MM.1S (cell line): Measurements from ENCODE around the gene KCNE3.
"Not testable (repeated sequence)": the region's sequence is repeated elsewhere in the genome, so short reads cannot be mapped to it uniquely, and the experiment has no call there.

Experiments used
- DNase-seq: peaks from one replicate; pipeline ENCODE4 v3.0.0-alpha.2; 2015
- H2AFZ ChIP-seq: fragments of 300-600 bp; sonication (generic); 2 replicates; pipeline ENCODE4 v1.6.0; 2016; ENCODE audit warnings: antibody characterized with exemption, low read length
- H3F3A ChIP-seq: fragments of 300-600 bp; sonication (generic); 2 replicates; pipeline ENCODE4 v1.6.1; 2016; ENCODE audit warnings: mild to moderate bottlenecking, antibody characterized with exemption, low read length, moderate library complexity, mixed read lengths; ENCODE audit not compliant: insufficient read depth
- H3K27ac ChIP-seq: fragments of 300-600 bp; sonication (generic); 2 replicates; pipeline ENCODE4 v1.5.1; 2016; ENCODE audit warnings: mild to moderate bottlenecking, low read length
- H3K27me3 ChIP-seq: fragments of 300-600 bp; sonication (generic); replicated peaks from 2 replicates; pipeline ENCODE4 v1.6.0; 2016; ENCODE audit warnings: low read length; ENCODE audit not compliant: insufficient read depth
- H3K36me3 ChIP-seq: fragments of 300-600 bp; sonication (generic); replicated peaks from 2 replicates; pipeline ENCODE4 v1.6.1; 2016; ENCODE audit warnings: mild to moderate bottlenecking, low read length, mixed read lengths; ENCODE audit not compliant: insufficient read depth
- H3K4me1 ChIP-seq: fragments of 300-600 bp; sonication (generic); 2 replicates; pipeline ENCODE4 v1.6.1; 2016; ENCODE audit warnings: low read length, mixed read lengths
- H3K4me2 ChIP-seq: fragments of 300-600 bp; sonication (generic); 2 replicates; pipeline ENCODE4 v1.6.0; 2016; ENCODE audit warnings: low read depth, low read length
- H3K4me3 ChIP-seq: fragments of 300-600 bp; sonication (generic); 2 replicates; pipeline ENCODE4 v1.5.1; 2016; ENCODE audit warnings: low read length, mixed read lengths
- H3K79me2 ChIP-seq: fragments of 300-600 bp; sonication (generic); 2 replicates; pipeline ENCODE4 v1.6.1; 2016; ENCODE audit warnings: mixed run types, low read length, mixed read lengths
- H3K9ac ChIP-seq: fragments of 300-600 bp; sonication (generic); 2 replicates; pipeline ENCODE4 v1.6.1; 2016; ENCODE audit warnings: low read length, mixed read lengths
- H3K9me2 ChIP-seq: fragments of 300-600 bp; sonication (generic); replicated peaks from 2 replicates; pipeline ENCODE4 v1.6.1; 2016; ENCODE audit warnings: mild to moderate bottlenecking, low read length, mixed read lengths; ENCODE audit not compliant: insufficient read depth
- H3K9me3 ChIP-seq: fragments of 300-600 bp; sonication (generic); replicated peaks from 2 replicates; pipeline ENCODE4 v1.6.1; 2016; ENCODE audit warnings: mild to moderate bottlenecking, low read length, mixed read lengths; ENCODE audit not compliant: insufficient read depth
- H4K20me1 ChIP-seq: fragments of 300-600 bp; sonication (generic); 2 replicates; pipeline ENCODE4 v1.6.1; 2016; ENCODE audit warnings: mild to moderate bottlenecking, low read length, moderate library complexity, mixed read lengths; ENCODE audit not compliant: insufficient read depth
- EZH2 ChIP-seq: fragments of 300-600 bp; sonication (generic); optimal IDR thresholded peaks from 2 replicates; pipeline ENCODE3; 2017; ENCODE audit warnings: low read depth, mild to moderate bottlenecking, antibody characterized with exemption, low read length, mixed read lengths
- EZH2phosphoT487 ChIP-seq: fragments of 300-600 bp; sonication (generic); IDR thresholded peaks from 2 replicates; pipeline ENCODE4 v1.6.1; 2018; ENCODE audit warnings: antibody characterized with exemption, low read length
- TF ChIP-seq, protein P1 (sequence below): fragments of 300-600 bp; sonication (generic); IDR thresholded peaks from 2 replicates; pipeline ENCODE4 v1.5.1; 2016; ENCODE audit warnings: antibody characterized with exemption, low read length, mixed read lengths

Gene KCNE3

DNA sequence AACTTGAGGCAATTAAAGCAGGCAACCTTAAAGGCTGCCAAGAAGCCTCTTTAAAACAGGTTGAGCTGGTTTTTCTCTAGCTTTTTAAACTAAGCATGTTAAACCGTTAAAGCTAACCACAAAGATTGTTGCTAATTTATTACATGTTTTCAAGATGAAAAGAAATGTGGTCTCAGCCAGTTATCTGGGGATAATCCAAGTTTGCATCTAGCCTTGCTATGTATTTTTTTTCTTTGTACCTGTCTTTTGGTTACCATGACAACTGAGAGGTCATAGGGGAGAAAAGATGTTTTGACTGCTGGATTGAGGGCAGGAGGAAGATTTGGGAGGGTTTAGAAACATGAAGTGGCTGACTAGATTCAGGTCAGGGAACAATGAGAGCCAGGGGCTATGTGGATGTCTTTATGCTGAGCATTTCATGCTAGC, 50.0 kb downstream of the KCNE3 start:
- DNase-seq: no peak
- Histone ChIP-seq H3K4me3 (no peak overlapping the region), H3K4me2 (no peak overlapping the region), H3F3A (no peaks in the 10 kb centered on the region), H3K79me2 (no peaks in the 10 kb centered on the region), H3K27ac (no peak overlapping the region), H3K36me3 (no peaks in the 10 kb centered on the region), H3K9ac (no peak overlapping the region), H2AFZ (no peak overlapping the region), H4K20me1 (no peaks in the 10 kb centered on the region), H3K4me1 (no peaks in the 10 kb centered on the region), H3K9me3 (no peaks in the 10 kb centered on the region), H3K27me3 (no peaks in the 10 kb centered on the region), H3K9me2 (no peaks in the 10 kb centered on the region)
- TF ChIP-seq EZH2phosphoT487: no peak
- TF ChIP-seq, protein P1, sequence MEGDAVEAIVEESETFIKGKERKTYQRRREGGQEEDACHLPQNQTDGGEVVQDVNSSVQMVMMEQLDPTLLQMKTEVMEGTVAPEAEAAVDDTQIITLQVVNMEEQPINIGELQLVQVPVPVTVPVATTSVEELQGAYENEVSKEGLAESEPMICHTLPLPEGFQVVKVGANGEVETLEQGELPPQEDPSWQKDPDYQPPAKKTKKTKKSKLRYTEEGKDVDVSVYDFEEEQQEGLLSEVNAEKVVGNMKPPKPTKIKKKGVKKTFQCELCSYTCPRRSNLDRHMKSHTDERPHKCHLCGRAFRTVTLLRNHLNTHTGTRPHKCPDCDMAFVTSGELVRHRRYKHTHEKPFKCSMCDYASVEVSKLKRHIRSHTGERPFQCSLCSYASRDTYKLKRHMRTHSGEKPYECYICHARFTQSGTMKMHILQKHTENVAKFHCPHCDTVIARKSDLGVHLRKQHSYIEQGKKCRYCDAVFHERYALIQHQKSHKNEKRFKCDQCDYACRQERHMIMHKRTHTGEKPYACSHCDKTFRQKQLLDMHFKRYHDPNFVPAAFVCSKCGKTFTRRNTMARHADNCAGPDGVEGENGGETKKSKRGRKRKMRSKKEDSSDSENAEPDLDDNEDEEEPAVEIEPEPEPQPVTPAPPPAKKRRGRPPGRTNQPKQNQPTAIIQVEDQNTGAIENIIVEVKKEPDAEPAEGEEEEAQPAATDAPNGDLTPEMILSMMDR: no peak
- TF ChIP-seq EZH2: no peak

DNA sequence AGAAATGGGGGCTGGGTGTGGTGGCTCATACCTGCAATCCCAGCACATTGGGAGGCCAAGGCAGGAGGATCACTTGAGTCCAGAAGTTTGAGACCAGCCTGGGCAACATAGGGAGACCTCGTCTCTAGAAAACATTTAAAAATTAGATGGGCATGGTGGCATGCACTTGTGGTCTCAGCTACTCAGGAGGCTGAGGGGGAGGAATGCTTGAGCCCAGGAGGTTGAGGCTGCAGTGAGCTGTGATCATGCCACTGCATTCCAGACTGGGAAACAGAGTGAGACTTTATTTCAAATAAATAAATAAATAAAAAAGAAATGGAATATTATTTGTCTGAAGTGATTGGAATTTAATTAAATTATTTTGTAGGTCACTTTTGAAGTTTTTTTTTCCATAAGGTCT, 50.4 kb downstream of the KCNE3 start:
- not testable (repeated sequence) for H3K4me2 ChIP-seq, H3K27ac ChIP-seq

DNA sequence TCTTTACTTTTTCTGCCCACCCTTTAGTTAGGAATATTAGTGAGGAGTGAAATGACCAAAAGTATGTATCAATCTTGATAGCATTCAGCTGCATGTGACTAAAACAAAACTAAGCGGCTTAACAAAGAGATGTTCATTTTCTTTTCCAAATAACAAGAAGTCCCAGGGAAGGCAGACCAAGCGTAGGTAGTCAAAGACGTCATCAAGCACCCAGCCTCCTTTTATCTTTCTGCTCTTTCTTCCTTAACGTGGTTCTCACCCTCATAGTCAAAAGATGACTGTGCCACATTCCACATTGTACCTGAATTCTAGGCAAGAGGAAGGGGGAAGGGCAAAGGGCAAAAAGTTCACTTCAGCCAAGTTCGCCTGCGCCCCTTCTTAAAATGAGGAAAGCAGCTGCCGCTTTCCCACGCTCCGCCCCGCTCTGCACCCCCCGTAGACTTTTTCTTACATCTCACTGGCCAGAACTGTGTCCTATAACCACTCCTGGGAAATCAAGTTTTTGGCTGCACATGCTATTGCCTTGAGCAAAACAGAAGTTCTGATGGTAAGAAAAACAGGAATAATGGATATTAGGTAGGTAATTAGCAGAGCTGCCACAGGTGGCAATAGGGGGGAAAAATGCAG, 54.5 kb downstream of the KCNE3 start:
- DNase-seq: no peak
- Histone ChIP-seq H3K4me3 (no peak overlapping the region), H3K9me2 (no peaks in the 10 kb centered on the region), H3K4me2 (no peak overlapping the region), H3K79me2 (no peaks in the 10 kb centered on the region), H3K4me1 (no peaks in the 10 kb centered on the region), H3F3A (no peaks in the 10 kb centered on the region), H3K9ac (no peak overlapping the region), H4K20me1 (no peaks in the 10 kb centered on the region), H3K27me3 (no peaks in the 10 kb centered on the region), H3K36me3 (no peaks in the 10 kb centered on the region), H2AFZ (no peak overlapping the region), H3K27ac (no peak overlapping the region), H3K9me3 (no peaks in the 10 kb centered on the region)
- no peak for TF ChIP-seq EZH2phosphoT487
- TF ChIP-seq EZH2: no peak
- TF ChIP-seq, protein P1: no peak

More for the DNA sequence above, 50.4 kb downstream of the KCNE3 start:
- not testable (repeated sequence) for H3K9me2 ChIP-seq, H3K9ac ChIP-seq, H3K4me3 ChIP-seq, H3K4me1 ChIP-seq, H3K36me3 ChIP-seq, H3K79me2 ChIP-seq, H4K20me1 ChIP-seq, H3K9me3 ChIP-seq, H3F3A ChIP-seq, DNase-seq, H3K27me3 ChIP-seq, H2AFZ ChIP-seq

DNA sequence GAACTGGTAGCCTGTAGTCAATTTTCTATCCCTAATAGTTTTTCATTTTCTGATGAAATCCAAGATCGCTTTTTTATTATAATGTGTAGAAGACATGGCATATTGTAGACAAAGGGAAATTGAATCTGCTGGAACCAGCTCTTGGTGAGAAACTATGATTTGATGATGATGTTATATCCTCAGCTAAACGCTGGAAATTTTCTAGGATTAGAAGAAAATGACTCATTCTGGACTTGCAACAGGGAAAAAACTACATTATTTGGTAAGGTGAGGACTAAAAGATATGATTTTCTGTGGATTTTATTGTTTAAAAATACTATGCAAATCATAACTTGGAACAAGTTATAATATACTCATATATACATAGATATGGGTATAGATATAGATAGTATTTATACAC, 55.0 kb downstream of the KCNE3 start:
- Histone ChIP-seq H3K27ac (no peak overlapping the region), H3F3A (no peaks in the 10 kb centered on the region), H3K4me3 (no peak overlapping the region), H3K4me2 (no peak overlapping the region), H3K9me3 (no peaks in the 10 kb centered on the region), H3K4me1 (no peaks in the 10 kb centered on the region), H3K36me3 (no peaks in the 10 kb centered on the region), H3K9ac (no peak overlapping the region), H3K27me3 (no peaks in the 10 kb centered on the region), H2AFZ (no peak overlapping the region), H4K20me1 (no peaks in the 10 kb centered on the region), H3K79me2 (no peaks in the 10 kb centered on the region), H3K9me2 (no peaks in the 10 kb centered on the region)
- DNase-seq: no peak
- TF ChIP-seq EZH2 (no peak), EZH2phosphoT487 (no peak)
- TF ChIP-seq, protein P1: no peak
